GM12891 (cell line): ENCODE measurements around the gene ZSWIM4.

Experiments
- DNase-seq: peaks from one replicate; pipeline ENCODE4 v3.0.0; 2011; ENCODE audit warnings: low spot score; ENCODE audit not compliant: insufficient read length
- FAIRE-seq: peaks from 2 replicates; lab custom pipeline; 2011; peaks lifted over from hg19 to GRCh38; lab: Jason Lieb, UNC
- PAX5 ChIP-seq: IDR thresholded peaks from 2 replicates; pipeline ENCODE4 v1.6.1; 2011; ENCODE audit warnings: low read length, moderate library complexity, mild to moderate bottlenecking; ENCODE audit not compliant: insufficient read depth, severe bottlenecking
- POLR2A ChIP-seq: IDR thresholded peaks from 2 replicates; pipeline ENCODE4 v1.6.1; 2011; ENCODE audit warnings: low read depth, low read length, control low read depth
- POLR2AphosphoS5 ChIP-seq: IDR thresholded peaks from 2 replicates; pipeline ENCODE4 v1.6.1; 2011; ENCODE audit warnings: low read depth, low read length, control low read depth
- POU2F2 ChIP-seq: IDR thresholded peaks from 2 replicates; pipeline ENCODE4 v1.6.1; 2011; ENCODE audit warnings: low read depth, mild to moderate bottlenecking, control low read depth, low read length, moderate library complexity
- SPI1 ChIP-seq: IDR thresholded peaks from 2 replicates; pipeline ENCODE4 v1.6.1; 2011; ENCODE audit warnings: low read depth, low read length, control low read depth
- TAF1 ChIP-seq: IDR thresholded peaks from 2 replicates; pipeline ENCODE4 v1.6.1; 2011; ENCODE audit warnings: low read depth, low read length, control low read depth

The ZSWIM4 gene

DNA sequence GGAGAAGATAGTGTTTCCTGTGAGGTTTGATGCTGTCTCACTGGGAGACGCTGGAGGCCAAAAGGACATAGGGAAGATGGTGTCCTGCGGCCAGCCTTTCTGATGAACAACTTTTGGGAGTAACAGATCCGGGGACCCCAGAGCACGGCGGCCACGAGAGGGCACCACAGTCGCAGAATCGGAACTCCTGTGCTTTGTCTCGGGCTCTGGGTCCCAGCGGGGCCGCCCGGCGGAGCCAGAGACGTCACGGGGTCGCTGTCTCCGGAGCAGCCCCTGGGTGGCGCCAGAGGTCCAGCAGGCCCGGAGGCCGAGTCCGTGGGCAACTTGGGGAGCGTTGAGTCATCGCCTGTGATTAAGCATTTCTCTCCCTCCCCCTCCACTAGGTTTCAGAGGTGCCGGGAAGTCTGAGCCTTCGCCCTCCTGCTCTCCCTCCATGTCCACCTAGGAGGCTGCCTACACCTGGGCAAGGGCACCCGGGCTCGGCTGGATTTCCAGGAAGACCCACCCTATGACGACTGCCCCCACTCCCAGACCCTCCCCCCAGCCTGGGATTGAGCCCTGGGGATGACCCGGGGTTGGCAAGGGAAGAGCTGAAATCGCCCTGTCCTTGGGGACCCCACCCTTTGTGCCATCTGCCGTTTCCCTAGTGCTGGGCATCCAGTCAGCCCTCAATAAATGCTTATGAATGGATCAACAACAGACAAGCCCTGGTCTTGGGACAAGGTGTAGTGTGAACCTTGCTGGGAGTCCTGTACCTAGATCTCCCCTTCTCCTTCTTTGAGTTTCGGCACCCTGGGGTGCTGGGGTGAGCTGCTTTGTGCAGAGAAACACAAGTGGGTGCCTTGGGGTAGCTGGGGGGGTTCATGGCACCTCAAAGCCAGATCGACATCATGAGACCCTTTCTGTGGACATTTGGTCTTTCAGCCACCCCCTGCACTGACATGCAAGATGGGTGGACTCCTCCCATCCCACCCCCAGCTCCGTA lies 85.1 kb downstream of the ZSWIM4 start:
- DNase-seq (peak; percentile 99), FAIRE-seq (peak; percentile 98)
- TF ChIP-seq POLR2AphosphoS5: no peak
- TF ChIP-seq POLR2A: no peak
- TF ChIP-seq POU2F2: peak; percentile 75; the same call in 1 of the 2 replicates
- peak; percentile 71 for TF ChIP-seq PAX5

DNA sequence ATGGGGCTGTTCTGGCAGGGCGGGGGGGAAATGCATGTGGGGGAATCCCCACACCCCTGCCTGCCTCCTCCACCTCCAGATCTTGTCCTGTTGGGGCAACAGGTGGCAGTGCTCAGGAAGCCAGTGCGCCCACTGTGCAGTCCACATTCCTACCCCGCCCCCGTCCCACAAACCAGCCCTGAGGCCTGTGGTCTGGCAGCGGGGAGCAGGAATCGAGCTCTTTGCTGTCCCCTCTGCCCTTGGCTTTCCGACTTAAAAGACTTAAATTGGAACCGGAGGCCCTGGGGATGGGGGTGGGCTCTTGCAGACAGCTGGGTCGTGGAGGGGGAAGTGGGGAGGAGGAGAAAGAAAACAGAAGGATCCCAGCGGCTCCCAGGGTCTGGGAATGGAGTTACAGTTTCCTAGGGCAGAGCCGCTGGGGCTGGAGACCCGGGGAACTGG lies 86.0 kb downstream of the ZSWIM4 start:
- TF ChIP-seq POU2F2 (no peak), POLR2A (no peak), POLR2AphosphoS5 (no peak), PAX5 (no peak), TAF1 (no peak), SPI1 (no peak)
- DNase-seq: no peak
- FAIRE-seq: no peak
